ENCODE results near the gene ADCY2.

The ADCY2 gene

GRCh38 chr5:7393921-7394799 lies 1.8 kb upstream of the ADCY2 start:
- TF ChIP-seq REST (IDR thresholded peaks at IDR 0.05; ENCODE audit: insufficient replicate concordance, low read depth) (no peak), GABPA (IDR thresholded peaks at IDR 0.05; ENCODE audit: low read depth) (no peak), SPI1 (IDR thresholded peaks at IDR 0.05; ENCODE audit: borderline replicate concordance, low read depth) (no peak), POLR2AphosphoS5 (IDR thresholded peaks at IDR 0.05; ENCODE audit: low read depth) (no peak), CTCF (IDR thresholded peaks at IDR 0.05; ENCODE audit: insufficient read depth, low read length) (no peak)
- Histone ChIP-seq H3K27ac (replicated peaks) (no peak overlapping the region), H3K4me3 (replicated peaks; ENCODE audit: insufficient read depth, low read length) (no peak overlapping the region), H3K27me3 (ENCODE audit: insufficient read depth, poor library complexity, severe bottlenecking) (peaks cover 35% of the 10 kb centered on the region)
- no peak for DNase-seq (ENCODE audit: low read depth in 1 of 2, low spot score in 1 of 2)

DNA sequence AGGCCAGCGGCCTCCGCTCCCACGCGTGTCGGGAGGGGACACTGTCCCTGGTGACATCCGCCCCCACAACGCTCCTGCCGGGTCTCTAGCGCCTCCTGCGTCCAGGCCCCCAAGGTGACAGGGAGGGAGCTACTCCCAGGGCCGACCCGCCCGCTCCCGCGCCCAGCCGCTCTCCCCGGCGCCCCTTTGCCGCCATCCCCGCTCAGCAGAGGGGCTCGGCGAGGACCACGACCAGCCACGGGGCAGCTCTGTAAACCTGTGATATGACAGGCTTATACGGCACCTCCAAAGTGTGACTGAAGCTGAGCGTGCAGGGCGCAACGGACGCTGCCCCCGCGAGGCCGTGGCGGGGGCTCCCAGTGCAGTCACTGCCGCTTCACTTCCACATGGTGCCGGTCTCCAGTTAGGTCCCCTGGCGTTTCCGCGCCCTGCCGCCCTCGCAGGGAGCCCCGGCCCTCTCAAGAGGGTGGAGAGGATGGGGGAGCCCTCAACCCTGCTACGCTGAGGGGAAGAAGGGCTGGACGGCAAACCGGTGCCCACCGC lies 978 bp upstream of the ADCY2 start:
- peaks cover 35% of the 10 kb centered on the region for H3K27me3 ChIP-seq (ENCODE audit: insufficient read depth, poor library complexity, severe bottlenecking)
- DNase-seq (ENCODE audit: low read depth in 1 of 2, low spot score in 1 of 2) = no peak
- no peak overlapping the region for H3K4me3 ChIP-seq (replicated peaks; ENCODE audit: insufficient read depth, low read length)

More for the DNA sequence above, 978 bp upstream of the ADCY2 start:
- H3K27ac ChIP-seq (replicated peaks) = no peak overlapping the region
- TF ChIP-seq REST (IDR thresholded peaks at IDR 0.05; ENCODE audit: insufficient replicate concordance, low read depth) (no peak), GABPA (IDR thresholded peaks at IDR 0.05; ENCODE audit: low read depth) (no peak), SPI1 (IDR thresholded peaks at IDR 0.05; ENCODE audit: borderline replicate concordance, low read depth) (no peak), CTCF (IDR thresholded peaks at IDR 0.05; ENCODE audit: insufficient read depth, low read length) (no peak), POLR2AphosphoS5 (IDR thresholded peaks at IDR 0.05; ENCODE audit: low read depth) (no peak)

Data from HL-60 (cell line).